Omental fat pad (tissue), 4 donors: Measurements from ENCODE around the gene UVRAG. TPM values are rescaled to one million over a fixed set of nuclear protein-coding genes. Genes with fewer than 3 reads are reported as not detected.
A peak's percentile ranks its signal among the peaks of the same experiment; 100 is the strongest.

Source experiments
- ATAC-seq: fragments of 150-250 bp; one replicate; pipeline ENCODE4 v1.9.1; 2016; ENCODE audit warnings: mild to moderate bottlenecking, moderate library complexity; ENCODE audit not compliant: low FRiP score
- DNase-seq: peaks from one replicate; pipeline ENCODE4 v3.0.0-alpha.2; 2019; ENCODE audit warnings: low spot score
- total RNA-seq, 4 donors: library from RNA; depleted of rRNA; stranded (reverse); fragments of >200 nt; gene quantifications; one replicate each; pipeline ENCODE4 v1.1.0, GENCODE V29; 2016
- TF ChIP-seq, protein P1 (sequence below), 3 donors: fragments of 450-650 bp; IDR thresholded peaks; one replicate each; pipeline ENCODE4 v1.5.1; 2016 to 2017; ENCODE audit warnings: antibody characterized with exemption in 3 of 3, mild to moderate bottlenecking in 3 of 3, moderate library complexity in 2 of 3

Gene UVRAG
- total RNA-seq, 4 donors from 2014 or later = 39.6 to 72.9 (median 61.5) TPM

GRCh38 chr11:75894036-75894585 is 79.1 kb downstream of the UVRAG start:
- ATAC-seq = no peak
- TF ChIP-seq, protein P1, sequence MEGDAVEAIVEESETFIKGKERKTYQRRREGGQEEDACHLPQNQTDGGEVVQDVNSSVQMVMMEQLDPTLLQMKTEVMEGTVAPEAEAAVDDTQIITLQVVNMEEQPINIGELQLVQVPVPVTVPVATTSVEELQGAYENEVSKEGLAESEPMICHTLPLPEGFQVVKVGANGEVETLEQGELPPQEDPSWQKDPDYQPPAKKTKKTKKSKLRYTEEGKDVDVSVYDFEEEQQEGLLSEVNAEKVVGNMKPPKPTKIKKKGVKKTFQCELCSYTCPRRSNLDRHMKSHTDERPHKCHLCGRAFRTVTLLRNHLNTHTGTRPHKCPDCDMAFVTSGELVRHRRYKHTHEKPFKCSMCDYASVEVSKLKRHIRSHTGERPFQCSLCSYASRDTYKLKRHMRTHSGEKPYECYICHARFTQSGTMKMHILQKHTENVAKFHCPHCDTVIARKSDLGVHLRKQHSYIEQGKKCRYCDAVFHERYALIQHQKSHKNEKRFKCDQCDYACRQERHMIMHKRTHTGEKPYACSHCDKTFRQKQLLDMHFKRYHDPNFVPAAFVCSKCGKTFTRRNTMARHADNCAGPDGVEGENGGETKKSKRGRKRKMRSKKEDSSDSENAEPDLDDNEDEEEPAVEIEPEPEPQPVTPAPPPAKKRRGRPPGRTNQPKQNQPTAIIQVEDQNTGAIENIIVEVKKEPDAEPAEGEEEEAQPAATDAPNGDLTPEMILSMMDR (IDR thresholded peaks at IDR 0.05) = no peak
- no peak for DNase-seq

- DNase-seq (no peak), ATAC-seq (no peak)
- TF ChIP-seq, protein P1 (IDR thresholded peaks at IDR 0.05) = peak in 1 of 3 donors; percentile 46
Measured at GRCh38 chr11:75896843-75897419, 81.9 kb downstream of the UVRAG start.

GRCh38 chr11:75898871-75899270 is 83.9 kb downstream of the UVRAG start:
- TF ChIP-seq, protein P1 (IDR thresholded peaks at IDR 0.05) = no peak
- ATAC-seq (no peak), DNase-seq (no peak)

GRCh38 chr11:75899806-75900205 is 84.8 kb downstream of the UVRAG start:
- TF ChIP-seq, protein P1 (IDR thresholded peaks at IDR 0.05) = no peak
- ATAC-seq = no peak
- DNase-seq = no peak

DNA sequence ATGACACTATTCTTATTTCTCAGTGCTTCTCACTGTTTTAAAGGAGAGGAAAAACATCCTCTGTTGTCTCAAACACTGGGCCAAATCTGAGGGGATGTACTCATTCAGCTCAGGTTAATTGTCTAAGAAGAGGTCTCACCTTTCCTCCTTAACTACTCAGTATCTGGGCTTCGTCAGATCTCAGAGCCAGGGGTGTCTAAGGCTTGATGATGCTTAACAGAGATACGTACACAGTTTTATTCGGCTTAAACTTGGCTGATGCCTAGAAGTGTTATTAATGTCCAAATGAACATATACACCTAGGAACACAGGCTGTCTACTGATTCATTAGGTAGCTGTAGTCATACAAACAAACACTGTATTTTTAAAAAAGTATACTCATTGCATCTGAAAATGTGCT is 85.8 kb downstream of the UVRAG start:
- DNase-seq (no peak), ATAC-seq (no peak)
- TF ChIP-seq, protein P1 (IDR thresholded peaks at IDR 0.05) = no peak

DNA sequence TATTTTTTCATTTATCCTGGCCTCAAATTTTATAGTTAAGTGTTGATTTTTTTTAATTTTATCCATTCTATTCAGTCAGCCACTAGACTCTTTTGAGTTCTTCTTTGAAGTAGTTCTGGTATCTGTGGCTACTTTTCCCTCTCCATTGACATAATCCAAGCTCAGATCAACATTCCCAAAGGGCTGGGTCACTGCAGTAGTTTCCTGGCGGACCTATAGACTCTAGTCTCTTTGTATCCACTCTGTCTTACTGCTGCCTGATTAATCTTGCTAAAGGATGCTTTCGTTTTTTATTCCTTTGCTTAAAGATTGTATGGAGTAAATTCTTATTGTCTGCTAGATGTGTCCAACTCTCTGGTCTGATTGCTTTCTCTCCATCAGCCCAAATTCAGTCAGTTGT is 87.6 kb downstream of the UVRAG start:
- ATAC-seq (no peak), DNase-seq (no peak)
- TF ChIP-seq, protein P1 (IDR thresholded peaks at IDR 0.05) = no peak

DNA sequence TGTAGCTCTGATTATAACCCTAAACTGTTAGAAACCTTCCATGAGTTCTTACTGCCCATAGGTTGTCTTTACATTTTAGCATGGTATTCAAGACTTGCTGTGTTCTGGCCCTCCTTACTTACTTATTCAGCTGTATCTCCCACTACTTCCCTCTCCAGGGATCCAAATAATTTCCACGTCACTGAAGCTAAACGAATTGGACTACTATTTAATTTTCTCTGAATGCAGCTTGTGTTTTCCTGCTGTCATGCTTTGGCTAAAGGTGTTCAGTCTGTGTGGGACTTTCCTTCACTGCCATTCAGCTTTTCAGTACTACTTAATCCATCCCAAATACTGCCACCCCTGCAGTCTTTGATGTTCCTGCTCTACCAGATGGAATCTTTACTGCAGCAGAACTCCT is 88.3 kb downstream of the UVRAG start:
- no peak for DNase-seq
- TF ChIP-seq, protein P1 (IDR thresholded peaks at IDR 0.05) = no peak
- no peak for ATAC-seq
